ENCODE measurements around the gene C19orf53.

- TF ChIP-seq CTCF (IDR thresholded peaks at IDR 0.05), result no peak
- no peak for TF ChIP-seq POLR2A (IDR thresholded peaks at IDR 0.05)
Measured at GRCh38 chr19:13766095-13766481, 8.2 kb upstream of the C19orf53 start.
